Measurements from ENCODE around the gene IQCF5.

The IQCF5 gene

DNA sequence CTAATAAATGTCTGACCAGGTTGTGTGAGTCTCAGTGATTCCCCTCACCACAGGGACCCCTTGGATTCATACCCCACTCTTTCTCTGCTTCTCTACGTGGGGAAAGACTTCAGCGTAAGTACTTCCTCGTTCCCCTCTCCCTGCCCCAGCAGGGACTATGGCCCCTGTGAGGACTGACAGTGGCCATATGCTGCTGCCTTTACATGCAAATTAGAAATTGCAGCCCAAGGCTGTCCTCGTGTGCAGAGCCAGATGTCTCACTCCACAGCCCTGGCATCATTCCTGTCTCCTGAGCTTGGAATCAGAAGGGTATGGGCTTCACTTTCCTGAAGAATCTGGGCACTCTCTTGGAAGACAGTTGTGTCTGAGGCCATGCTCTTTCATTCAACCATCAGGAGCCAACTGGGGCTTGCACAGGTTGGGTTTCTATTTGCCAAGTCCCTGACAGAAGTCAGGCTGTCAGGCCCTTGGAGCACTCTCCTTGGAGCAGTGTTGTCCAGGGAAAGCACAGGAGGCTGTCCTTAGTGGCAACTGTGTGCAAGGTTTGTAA, 44.5 kb downstream of the IQCF5 start:
- TF ChIP-seq, protein P1, sequence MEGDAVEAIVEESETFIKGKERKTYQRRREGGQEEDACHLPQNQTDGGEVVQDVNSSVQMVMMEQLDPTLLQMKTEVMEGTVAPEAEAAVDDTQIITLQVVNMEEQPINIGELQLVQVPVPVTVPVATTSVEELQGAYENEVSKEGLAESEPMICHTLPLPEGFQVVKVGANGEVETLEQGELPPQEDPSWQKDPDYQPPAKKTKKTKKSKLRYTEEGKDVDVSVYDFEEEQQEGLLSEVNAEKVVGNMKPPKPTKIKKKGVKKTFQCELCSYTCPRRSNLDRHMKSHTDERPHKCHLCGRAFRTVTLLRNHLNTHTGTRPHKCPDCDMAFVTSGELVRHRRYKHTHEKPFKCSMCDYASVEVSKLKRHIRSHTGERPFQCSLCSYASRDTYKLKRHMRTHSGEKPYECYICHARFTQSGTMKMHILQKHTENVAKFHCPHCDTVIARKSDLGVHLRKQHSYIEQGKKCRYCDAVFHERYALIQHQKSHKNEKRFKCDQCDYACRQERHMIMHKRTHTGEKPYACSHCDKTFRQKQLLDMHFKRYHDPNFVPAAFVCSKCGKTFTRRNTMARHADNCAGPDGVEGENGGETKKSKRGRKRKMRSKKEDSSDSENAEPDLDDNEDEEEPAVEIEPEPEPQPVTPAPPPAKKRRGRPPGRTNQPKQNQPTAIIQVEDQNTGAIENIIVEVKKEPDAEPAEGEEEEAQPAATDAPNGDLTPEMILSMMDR (IDR thresholded peaks at IDR 0.05; ENCODE audit: low read depth, low read length, missing control alignments): no peak
- no peak overlapping the region for H3K4me3 ChIP-seq (replicated peaks; ENCODE audit: low read depth, low read length)
- DNase-seq (ENCODE audit: extremely low read depth, low read depth): no peak

DNA sequence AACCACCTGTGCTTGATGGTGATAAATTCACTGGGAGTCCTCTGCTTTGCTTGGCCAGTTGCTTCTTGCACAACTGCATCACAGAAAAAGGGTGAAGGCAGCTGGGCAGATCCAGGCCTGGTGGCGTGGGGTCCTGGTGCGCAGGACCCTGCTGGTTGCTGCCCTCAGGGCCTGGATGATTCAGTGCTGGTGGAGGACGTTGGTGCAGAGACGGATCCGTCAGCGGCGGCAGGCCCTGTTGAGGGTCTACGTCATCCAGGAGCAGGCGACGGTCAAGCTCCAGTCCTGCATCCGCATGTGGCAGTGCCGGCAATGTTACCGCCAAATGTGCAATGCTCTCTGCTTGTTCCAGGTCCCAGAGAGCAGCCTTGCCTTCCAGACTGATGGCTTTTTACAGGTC, 45.1 kb downstream of the IQCF5 start:
- TF ChIP-seq, protein P1 (IDR thresholded peaks at IDR 0.05; ENCODE audit: low read depth, low read length, missing control alignments): no peak
- H3K4me3 ChIP-seq (replicated peaks; ENCODE audit: low read depth, low read length): no peak overlapping the region
- DNase-seq (ENCODE audit: extremely low read depth, low read depth): no peak

DNA sequence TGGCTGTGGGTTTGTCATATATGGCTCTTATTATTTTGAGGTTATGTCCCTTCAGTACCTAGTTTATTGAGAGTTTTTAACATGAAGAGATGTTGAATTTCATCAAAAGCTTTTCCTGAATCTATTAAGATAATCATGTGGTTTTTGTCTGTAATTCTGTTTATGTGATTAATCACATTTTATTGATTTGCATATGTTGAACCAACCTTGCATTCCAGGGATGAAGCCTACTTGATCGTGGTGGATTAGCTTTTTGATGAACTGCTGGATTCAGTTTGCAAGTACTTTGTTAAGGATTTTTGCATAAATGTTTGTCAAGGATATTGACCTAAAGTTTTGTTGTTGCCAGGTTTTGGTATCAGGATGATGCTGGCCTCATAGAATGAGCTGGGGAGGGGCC, 47.1 kb downstream of the IQCF5 start:
- no peak overlapping the region for H3K4me3 ChIP-seq (replicated peaks; ENCODE audit: low read depth, low read length)
- DNase-seq (ENCODE audit: extremely low read depth, low read depth): no peak
- TF ChIP-seq, protein P1 (IDR thresholded peaks at IDR 0.05; ENCODE audit: low read depth, low read length, missing control alignments): no peak
